Transverse colon (tissue), 4 donors: ENCODE data around the gene LIFR. TPM values are rescaled to one million over a fixed set of nuclear protein-coding genes. Genes with fewer than 3 reads are reported as not detected.

Source experiments
- DNase-seq: peaks from one replicate; pipeline ENCODE4 v3.0.0-alpha.2; 2019
- H3K27ac ChIP-seq, 4 donors: fragments of 200-600 bp; sonication (generic); 2 replicates each; pipeline ENCODE4 v1.5.1; 2016 to 2018; ENCODE audit warnings: inconsistent platforms in 4 of 4
- H3K27me3 ChIP-seq: fragments of 200-600 bp; sonication (generic); 2 replicates; pipeline ENCODE4 v1.5.1; 2017; ENCODE audit warnings: inconsistent platforms
- H3K36me3 ChIP-seq, 4 donors: fragments of 200-600 bp; sonication (generic); 2 replicates each; pipeline ENCODE4 v1.5.1; 2017 to 2019; ENCODE audit warnings: inconsistent platforms in 4 of 4
- H3K4me1 ChIP-seq, 4 donors: fragments of 200-600 bp; sonication (generic); 2 replicates each; pipeline ENCODE4 v1.5.1; 2017 to 2020; ENCODE audit warnings: inconsistent platforms in 4 of 4
- H3K4me3 ChIP-seq, 4 donors: fragments of 200-600 bp; sonication (generic); 1 replicate in 1 of 4; 2 replicates in 3 of 4; pipeline versions ENCODE4 v1.5.1 to v1.6.1; 2017 to 2019; ENCODE audit warnings: inconsistent platforms in 4 of 4
- H3K9me3 ChIP-seq, 2 donors: fragments of 200-600 bp; sonication (generic); 2 replicates each; pipeline ENCODE4 v1.5.1; 2017 to 2019; ENCODE audit warnings: inconsistent platforms in 2 of 2
- EP300 ChIP-seq: sonication (generic); formaldehyde crosslinking; IDR thresholded peaks from one replicate; pipeline ENCODE4 v1.6.1; 2017; ENCODE audit warnings: antibody characterized with exemption, low read depth
- POLR2A ChIP-seq: fragments of 450-650 bp; IDR thresholded peaks from one replicate; pipeline ENCODE4 v1.6.1; 2016; ENCODE audit warnings: antibody characterized with exemption, mild to moderate bottlenecking, moderate library complexity
- POLR2AphosphoS5 ChIP-seq, 3 donors: sonication (generic); formaldehyde crosslinking; IDR thresholded peaks; one replicate each; pipeline ENCODE4 v1.6.1; 2016; ENCODE audit warnings: antibody characterized with exemption in 3 of 3
- WGBS, 2 donors: methylation state at CpG; one replicate each; pipeline ENCODE4 v1.1.5; 2018; ENCODE audit warnings: low coverage in 1 of 2; 5-methylcytosine and 5-hydroxymethylcytosine counted together
- in situ Hi-C, 4 donors: fragments of 200-750 bp; cut with MboI; loops; one replicate each; pipeline versions ENCODE4 v1.15.0 to v1.15.1; 2017; ENCODE audit warnings: low sequenced_read_pairs in 3 of 4, low pct_ligation_motif_present in 1 of 4, low pct_unique_long_range_greater_than_20kb in 1 of 4
- intact Hi-C: fragments of 100-400 bp; cut with DNase I; formaldehyde crosslinking; loops from one replicate; pipeline ENCODE4 v1.15.1; 2023; ENCODE audit warnings: low total_unique reads
- total RNA-seq, 4 donors: library from RNA; depleted of rRNA; stranded (reverse); fragments of >200 nt; gene quantifications; one replicate each; pipeline ENCODE4 v1.1.0, GENCODE V29; 2016
- TF ChIP-seq, protein P1 (sequence below), 5 experiments: fragments of 200-600 bp in 3 of 5; fragments of 450-650 bp in 2 of 5; sonication (generic) in 3 of 5; IDR thresholded peaks; 1 replicate in 2 of 5; 2 replicates in 3 of 5; pipeline ENCODE4 v1.5.1; 2016 to 2017; ENCODE audit warnings: antibody characterized with exemption in 5 of 5, inconsistent platforms in 3 of 5, mild to moderate bottlenecking in 2 of 5, moderate library complexity in 1 of 5

LIFR gene
- total RNA-seq, 4 donors from 2014 or later = 4.9 to 28.1 (median 12.8) TPM

GRCh38 chr5:38538161-38538560 lies 18.3 kb downstream of the LIFR start:
- Histone ChIP-seq H3K4me3 (no peak overlapping the region), H3K27me3 (no peaks in the 10 kb centered on the region), H3K27ac (no peak overlapping the region), H3K4me1 (peaks cover 0 to 2% (median 0%) of the 10 kb centered on the region in 4 donors), H3K36me3 (no peaks in the 10 kb centered on the region), H3K9me3 (no peaks in the 10 kb centered on the region)
- in situ Hi-C loops (no loop called here), intact Hi-C loops (no loop called here)
- DNase-seq = no peak
- 51 to 57% methylated on average over 2 of the region's 2 CpGs for WGBS, 2 donors
- no peak for TF ChIP-seq EP300
- TF ChIP-seq POLR2AphosphoS5 (IDR thresholded peaks at IDR 0.05) = no peak
- TF ChIP-seq, protein P1, sequence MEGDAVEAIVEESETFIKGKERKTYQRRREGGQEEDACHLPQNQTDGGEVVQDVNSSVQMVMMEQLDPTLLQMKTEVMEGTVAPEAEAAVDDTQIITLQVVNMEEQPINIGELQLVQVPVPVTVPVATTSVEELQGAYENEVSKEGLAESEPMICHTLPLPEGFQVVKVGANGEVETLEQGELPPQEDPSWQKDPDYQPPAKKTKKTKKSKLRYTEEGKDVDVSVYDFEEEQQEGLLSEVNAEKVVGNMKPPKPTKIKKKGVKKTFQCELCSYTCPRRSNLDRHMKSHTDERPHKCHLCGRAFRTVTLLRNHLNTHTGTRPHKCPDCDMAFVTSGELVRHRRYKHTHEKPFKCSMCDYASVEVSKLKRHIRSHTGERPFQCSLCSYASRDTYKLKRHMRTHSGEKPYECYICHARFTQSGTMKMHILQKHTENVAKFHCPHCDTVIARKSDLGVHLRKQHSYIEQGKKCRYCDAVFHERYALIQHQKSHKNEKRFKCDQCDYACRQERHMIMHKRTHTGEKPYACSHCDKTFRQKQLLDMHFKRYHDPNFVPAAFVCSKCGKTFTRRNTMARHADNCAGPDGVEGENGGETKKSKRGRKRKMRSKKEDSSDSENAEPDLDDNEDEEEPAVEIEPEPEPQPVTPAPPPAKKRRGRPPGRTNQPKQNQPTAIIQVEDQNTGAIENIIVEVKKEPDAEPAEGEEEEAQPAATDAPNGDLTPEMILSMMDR (IDR thresholded peaks at IDR 0.05) = no peak
- TF ChIP-seq POLR2A = no peak

DNA sequence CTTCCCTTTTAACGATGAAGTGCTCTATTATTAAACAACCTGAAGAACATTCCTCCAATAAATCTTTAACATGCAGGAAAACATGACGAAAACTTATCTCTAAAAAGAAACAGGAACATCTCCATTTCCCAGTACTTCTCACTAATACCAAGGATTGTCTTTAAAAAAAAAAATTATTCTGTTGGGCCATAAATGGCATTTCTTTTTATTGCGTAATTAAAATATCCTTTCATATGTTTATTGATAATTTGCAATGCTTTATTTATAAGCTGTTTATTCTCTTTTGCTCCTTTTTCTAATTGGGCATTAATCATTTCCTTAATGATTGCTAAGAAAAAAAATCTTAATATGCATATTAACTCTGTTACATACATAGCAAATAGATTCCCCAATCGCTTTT lies 18.9 kb downstream of the LIFR start:
- WGBS, 2 donors = 69 to 74% methylated on average over 4 of the region's 4 CpGs
- intact Hi-C loops = no loop called here

DNA sequence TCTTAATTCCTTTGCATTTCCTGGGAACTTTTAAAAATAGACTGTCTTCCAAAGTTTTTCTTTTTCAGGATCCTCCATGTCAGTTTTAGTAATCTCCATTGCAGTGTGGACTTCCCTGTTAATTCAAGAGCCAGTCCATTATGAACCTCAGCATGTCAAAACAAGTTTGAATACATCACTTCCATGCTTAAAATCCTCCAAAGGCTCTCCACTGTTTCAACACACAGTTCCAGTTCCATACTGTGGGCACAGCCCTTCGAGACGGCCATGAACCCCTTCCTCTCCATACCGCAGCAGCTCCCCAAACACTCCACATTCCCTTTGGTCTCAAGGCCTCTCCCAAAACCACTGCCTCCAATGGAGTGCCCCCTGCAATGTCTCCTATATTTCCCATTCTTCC lies 19.5 kb downstream of the LIFR start:
- intact Hi-C loops = no loop called here
- Histone ChIP-seq H3K27me3 (no peaks in the 10 kb centered on the region), H3K36me3 (no peaks in the 10 kb centered on the region), H3K4me3 (no peak overlapping the region), H3K4me1 (peaks cover 0 to 2% (median 0%) of the 10 kb centered on the region in 4 donors), H3K27ac (no peak overlapping the region), H3K9me3 (no peaks in the 10 kb centered on the region)
- no peak for DNase-seq
- 86 to 100% methylated on average over 3 of the region's 3 CpGs for WGBS, 2 donors
- TF ChIP-seq POLR2A (no peak), EP300 (no peak), POLR2AphosphoS5 (IDR thresholded peaks at IDR 0.05) (no peak)
- TF ChIP-seq, protein P1 (IDR thresholded peaks at IDR 0.05) = no peak
- in situ Hi-C loops = no loop called here

More for the DNA sequence above, 18.9 kb downstream of the LIFR start:
- no peak overlapping the region for H3K4me3 ChIP-seq
- H3K4me1 ChIP-seq = peaks cover 0 to 2% (median 0%) of the 10 kb centered on the region in 4 donors
- H3K9me3 ChIP-seq = no peaks in the 10 kb centered on the region
- DNase-seq = no peak
- H3K27me3 ChIP-seq = no peaks in the 10 kb centered on the region
- no peaks in the 10 kb centered on the region for H3K36me3 ChIP-seq
- no peak for TF ChIP-seq POLR2AphosphoS5 (IDR thresholded peaks at IDR 0.05)
- TF ChIP-seq, protein P1 (IDR thresholded peaks at IDR 0.05) = no peak
- no peak for TF ChIP-seq EP300
- TF ChIP-seq POLR2A = no peak
- in situ Hi-C loops = no loop called here
- no peak overlapping the region for H3K27ac ChIP-seq

DNA sequence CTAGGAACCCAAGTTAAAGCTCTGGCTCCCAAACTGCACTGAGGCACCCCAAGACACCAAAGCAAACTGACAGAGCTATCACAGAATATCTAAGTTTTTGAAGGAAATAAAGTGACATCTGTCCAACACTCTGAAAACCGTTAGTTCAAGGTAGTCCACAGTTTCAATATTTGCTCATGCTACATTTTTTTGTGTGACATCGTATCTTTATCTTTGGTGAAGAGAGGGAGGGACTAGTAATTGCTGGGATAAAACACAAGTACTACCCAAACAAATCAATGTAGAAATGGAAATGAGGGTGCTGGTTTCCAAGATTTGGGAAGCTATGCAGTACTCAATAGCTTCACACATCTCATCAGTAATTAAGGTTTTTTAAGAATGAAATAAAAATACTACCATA lies 20.6 kb downstream of the LIFR start:
- intact Hi-C loops = no loop called here
- H3K4me3 ChIP-seq = no peak overlapping the region
- TF ChIP-seq POLR2AphosphoS5 (IDR thresholded peaks at IDR 0.05) (no peak), EP300 (no peak), POLR2A (no peak)
- TF ChIP-seq, protein P1 (IDR thresholded peaks at IDR 0.05) = no peak
- no peaks in the 10 kb centered on the region for H3K27me3 ChIP-seq
- 44% methylated on average over 2 of the region's 2 CpGs for WGBS, 2 donors
- no peaks in the 10 kb centered on the region for H3K36me3 ChIP-seq
- DNase-seq = no peak
- in situ Hi-C loops = no loop called here
- peaks cover 0 to 2% (median 0%) of the 10 kb centered on the region in 4 donors for H3K4me1 ChIP-seq
- H3K27ac ChIP-seq = no peak overlapping the region
- no peaks in the 10 kb centered on the region for H3K9me3 ChIP-seq
